ENCODE results near the gene C16orf87. TPM values are rescaled to one million over a fixed set of nuclear protein-coding genes. Genes with fewer than 3 reads are reported as not detected.

The C16orf87 gene
- total RNA-seq, 1 donor from 2014 or later: 25.0 TPM

GRCh38 chr16:46775214-46775613 lies 55.8 kb downstream of the C16orf87 start:
- Histone ChIP-seq H3K9me3 (ENCODE audit: insufficient read depth, low read depth, low read length) (peaks cover 4% of the 10 kb centered on the region), H3K4me3 (ENCODE audit: insufficient read depth, low read depth, low read length) (no peak overlapping the region), H3K27ac (ENCODE audit: low read depth, low read length) (no peak overlapping the region), H3K4me1 (ENCODE audit: insufficient read depth, low read length) (no peaks in the 10 kb centered on the region), H3K79me2 (ENCODE audit: insufficient read depth, low read length) (no peaks in the 10 kb centered on the region), H2AFZ (ENCODE audit: low read depth, low read length) (no peak overlapping the region), H3K36me3 (ENCODE audit: insufficient read depth, low read length) (no peaks in the 10 kb centered on the region), H4K20me1 (ENCODE audit: insufficient read depth, low read length) (no peaks in the 10 kb centered on the region), H3K9ac (ENCODE audit: low read length) (no peak overlapping the region), H3K27me3 (ENCODE audit: insufficient read depth, low read length) (no peaks in the 10 kb centered on the region), H3K4me2 (ENCODE audit: low read length) (no peak overlapping the region)
- FAIRE-seq (no peak), DNase-seq (ENCODE audit: low read depth) (no peak)
- Mint-ChIP-seq H3K4me3 (ENCODE audit: unreplicated experiment) (no peak overlapping the region), H3K27me3 (ENCODE audit: low read depth, unreplicated experiment) (no peaks in the 10 kb centered on the region), H3K27ac (ENCODE audit: unreplicated experiment) (no peak overlapping the region), H3K4me1 (ENCODE audit: low read depth, unreplicated experiment) (no peaks in the 10 kb centered on the region), H3K9me3 (ENCODE audit: unreplicated experiment) (peaks cover 6% of the 10 kb centered on the region), H3K36me3 (ENCODE audit: low read depth, unreplicated experiment) (no peaks in the 10 kb centered on the region)
- TF ChIP-seq EZH2 (IDR thresholded peaks at IDR 0.05; ENCODE audit: insufficient read depth, low read length): no peak
- TF ChIP-seq, protein P1, sequence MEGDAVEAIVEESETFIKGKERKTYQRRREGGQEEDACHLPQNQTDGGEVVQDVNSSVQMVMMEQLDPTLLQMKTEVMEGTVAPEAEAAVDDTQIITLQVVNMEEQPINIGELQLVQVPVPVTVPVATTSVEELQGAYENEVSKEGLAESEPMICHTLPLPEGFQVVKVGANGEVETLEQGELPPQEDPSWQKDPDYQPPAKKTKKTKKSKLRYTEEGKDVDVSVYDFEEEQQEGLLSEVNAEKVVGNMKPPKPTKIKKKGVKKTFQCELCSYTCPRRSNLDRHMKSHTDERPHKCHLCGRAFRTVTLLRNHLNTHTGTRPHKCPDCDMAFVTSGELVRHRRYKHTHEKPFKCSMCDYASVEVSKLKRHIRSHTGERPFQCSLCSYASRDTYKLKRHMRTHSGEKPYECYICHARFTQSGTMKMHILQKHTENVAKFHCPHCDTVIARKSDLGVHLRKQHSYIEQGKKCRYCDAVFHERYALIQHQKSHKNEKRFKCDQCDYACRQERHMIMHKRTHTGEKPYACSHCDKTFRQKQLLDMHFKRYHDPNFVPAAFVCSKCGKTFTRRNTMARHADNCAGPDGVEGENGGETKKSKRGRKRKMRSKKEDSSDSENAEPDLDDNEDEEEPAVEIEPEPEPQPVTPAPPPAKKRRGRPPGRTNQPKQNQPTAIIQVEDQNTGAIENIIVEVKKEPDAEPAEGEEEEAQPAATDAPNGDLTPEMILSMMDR (IDR thresholded peaks at IDR 0.05; ENCODE audit: insufficient read depth, low read depth, low read length): no peak

DNA sequence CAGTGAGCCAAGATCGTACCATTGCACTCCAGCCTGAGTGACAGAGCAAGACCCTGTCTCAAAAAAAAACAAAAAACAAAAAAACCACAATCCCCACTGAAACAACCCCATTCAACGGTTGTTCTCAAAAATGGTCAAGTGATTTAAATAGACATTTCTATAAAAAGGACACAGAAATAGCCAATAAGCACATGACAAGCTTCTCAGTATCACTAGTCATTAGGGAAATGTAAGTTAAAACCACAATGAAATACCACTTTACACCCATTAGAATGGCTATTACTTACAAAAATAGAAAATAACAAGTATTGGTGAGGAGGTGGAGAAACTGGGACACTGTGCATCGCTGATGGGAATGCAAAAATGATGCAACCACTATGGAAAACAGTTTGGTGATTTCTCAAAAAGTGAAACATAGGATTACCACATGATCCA lies 56.2 kb downstream of the C16orf87 start:
- Histone ChIP-seq H3K27me3 (ENCODE audit: insufficient read depth, low read length) (no peaks in the 10 kb centered on the region), H3K9ac (ENCODE audit: low read length) (no peak overlapping the region), H3K79me2 (ENCODE audit: insufficient read depth, low read length) (no peaks in the 10 kb centered on the region), H3K27ac (ENCODE audit: low read depth, low read length) (no peak overlapping the region), H3K4me1 (ENCODE audit: insufficient read depth, low read length) (no peaks in the 10 kb centered on the region), H3K4me2 (ENCODE audit: low read length) (no peak overlapping the region), H3K9me3 (ENCODE audit: insufficient read depth, low read depth, low read length) (peaks cover 4% of the 10 kb centered on the region), H3K4me3 (ENCODE audit: insufficient read depth, low read depth, low read length) (no peak overlapping the region), H4K20me1 (ENCODE audit: insufficient read depth, low read length) (no peaks in the 10 kb centered on the region), H3K36me3 (ENCODE audit: insufficient read depth, low read length) (no peaks in the 10 kb centered on the region), H2AFZ (ENCODE audit: low read depth, low read length) (no peak overlapping the region)
- FAIRE-seq (no peak), DNase-seq (ENCODE audit: low read depth) (no peak)
- peaks cover 6% of the 10 kb centered on the region for H3K9me3 Mint-ChIP-seq (ENCODE audit: unreplicated experiment)
- H3K4me1 Mint-ChIP-seq (ENCODE audit: low read depth, unreplicated experiment): no peaks in the 10 kb centered on the region
- TF ChIP-seq, protein P1 (IDR thresholded peaks at IDR 0.05; ENCODE audit: insufficient read depth, low read depth, low read length): no peak
- TF ChIP-seq EZH2 (IDR thresholded peaks at IDR 0.05; ENCODE audit: insufficient read depth, low read length): no peak
- H3K4me3 Mint-ChIP-seq (ENCODE audit: unreplicated experiment): no peak overlapping the region
- no peaks in the 10 kb centered on the region for H3K36me3 Mint-ChIP-seq (ENCODE audit: low read depth, unreplicated experiment)
- H3K27ac Mint-ChIP-seq (ENCODE audit: unreplicated experiment): no peak overlapping the region
- no peaks in the 10 kb centered on the region for H3K27me3 Mint-ChIP-seq (ENCODE audit: low read depth, unreplicated experiment)

- no peak for DNase-seq (ENCODE audit: low read depth)
- Mint-ChIP-seq H3K4me3 (ENCODE audit: unreplicated experiment) (no peak overlapping the region), H3K36me3 (ENCODE audit: low read depth, unreplicated experiment) (no peaks in the 10 kb centered on the region), H3K27me3 (ENCODE audit: low read depth, unreplicated experiment) (peaks cover 2% of the 10 kb centered on the region), H3K9me3 (ENCODE audit: unreplicated experiment) (peaks cover 6% of the 10 kb centered on the region), H3K27ac (ENCODE audit: unreplicated experiment) (no peak overlapping the region), H3K4me1 (ENCODE audit: low read depth, unreplicated experiment) (no peaks in the 10 kb centered on the region)
- Histone ChIP-seq H2AFZ (ENCODE audit: low read depth, low read length) (no peak overlapping the region), H3K4me2 (ENCODE audit: low read length) (no peak overlapping the region), H3K36me3 (ENCODE audit: insufficient read depth, low read length) (no peaks in the 10 kb centered on the region), H3K9me3 (ENCODE audit: insufficient read depth, low read depth, low read length) (no peaks in the 10 kb centered on the region), H3K4me3 (ENCODE audit: insufficient read depth, low read depth, low read length) (no peak overlapping the region), H3K79me2 (ENCODE audit: insufficient read depth, low read length) (no peaks in the 10 kb centered on the region), H3K4me1 (ENCODE audit: insufficient read depth, low read length) (no peaks in the 10 kb centered on the region), H3K27ac (ENCODE audit: low read depth, low read length) (no peak overlapping the region), H3K9ac (ENCODE audit: low read length) (no peak overlapping the region), H3K27me3 (ENCODE audit: insufficient read depth, low read length) (no peaks in the 10 kb centered on the region), H4K20me1 (ENCODE audit: insufficient read depth, low read length) (no peaks in the 10 kb centered on the region)
- TF ChIP-seq, protein P1 (IDR thresholded peaks at IDR 0.05; ENCODE audit: insufficient read depth, low read depth, low read length): no peak
- no peak for TF ChIP-seq EZH2 (IDR thresholded peaks at IDR 0.05; ENCODE audit: insufficient read depth, low read length)
- no peak for FAIRE-seq
Observed at GRCh38 chr16:46772463-46772862, 58.5 kb downstream of the C16orf87 start.

Measured in astrocyte (in vitro differentiated cells and primary cell).